ENCODE results near the gene ADGRD1.

The ADGRD1 gene

GRCh38 chr12:131035245-131035681, 81.6 kb downstream of the ADGRD1 start:
- Mint-ChIP-seq H3K27ac (no peak overlapping the region), H3K4me1 (ENCODE audit: low read depth) (no peaks in the 10 kb centered on the region), H3K27me3 (no peaks in the 10 kb centered on the region), H3K36me3 (no peaks in the 10 kb centered on the region), H3K9me3 (ENCODE audit: low read depth) (no peaks in the 10 kb centered on the region), H3K4me3 (no peak overlapping the region)

DNA sequence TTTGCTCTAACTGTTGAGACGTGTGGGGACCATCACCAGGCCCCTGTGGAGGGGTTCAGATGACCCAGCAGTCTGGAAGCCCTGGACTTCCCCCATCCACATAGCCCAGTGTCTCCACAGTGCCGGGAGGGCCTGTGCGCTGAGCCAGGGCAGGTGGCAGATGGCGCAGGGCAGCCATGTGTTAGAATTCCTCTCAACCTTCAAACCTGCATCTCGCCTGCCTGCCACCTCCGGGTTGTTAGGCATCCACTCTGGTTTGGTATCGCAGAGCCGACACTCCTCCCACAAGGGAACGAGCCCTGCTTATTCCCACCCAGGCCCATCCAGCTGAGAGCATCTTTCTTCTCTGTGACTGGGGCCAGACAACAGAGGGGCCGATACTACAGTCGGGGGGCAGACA, 84.5 kb downstream of the ADGRD1 start:
- no peak overlapping the region for H3K4me3 Mint-ChIP-seq
- no peak overlapping the region for H3K27ac Mint-ChIP-seq
- H3K9me3 Mint-ChIP-seq (ENCODE audit: low read depth): no peaks in the 10 kb centered on the region
- H3K27me3 Mint-ChIP-seq: no peaks in the 10 kb centered on the region
- no peaks in the 10 kb centered on the region for H3K36me3 Mint-ChIP-seq
- no peaks in the 10 kb centered on the region for H3K4me1 Mint-ChIP-seq (ENCODE audit: low read depth)

GRCh38 chr12:131038961-131039950, 85.5 kb downstream of the ADGRD1 start:
- H3K36me3 Mint-ChIP-seq: no peaks in the 10 kb centered on the region
- H3K27me3 Mint-ChIP-seq: no peaks in the 10 kb centered on the region
- H3K4me1 Mint-ChIP-seq (ENCODE audit: low read depth): no peaks in the 10 kb centered on the region
- H3K9me3 Mint-ChIP-seq (ENCODE audit: low read depth): no peaks in the 10 kb centered on the region
- H3K4me3 Mint-ChIP-seq: no peak overlapping the region
- no peak overlapping the region for H3K27ac Mint-ChIP-seq

- Mint-ChIP-seq H3K36me3 (no peaks in the 10 kb centered on the region), H3K4me3 (no peak overlapping the region), H3K27me3 (no peaks in the 10 kb centered on the region), H3K27ac (no peak overlapping the region), H3K4me1 (ENCODE audit: low read depth) (no peaks in the 10 kb centered on the region), H3K9me3 (ENCODE audit: low read depth) (no peaks in the 10 kb centered on the region)
Observed at GRCh38 chr12:131040491-131040890, 86.8 kb downstream of the ADGRD1 start.

DNA sequence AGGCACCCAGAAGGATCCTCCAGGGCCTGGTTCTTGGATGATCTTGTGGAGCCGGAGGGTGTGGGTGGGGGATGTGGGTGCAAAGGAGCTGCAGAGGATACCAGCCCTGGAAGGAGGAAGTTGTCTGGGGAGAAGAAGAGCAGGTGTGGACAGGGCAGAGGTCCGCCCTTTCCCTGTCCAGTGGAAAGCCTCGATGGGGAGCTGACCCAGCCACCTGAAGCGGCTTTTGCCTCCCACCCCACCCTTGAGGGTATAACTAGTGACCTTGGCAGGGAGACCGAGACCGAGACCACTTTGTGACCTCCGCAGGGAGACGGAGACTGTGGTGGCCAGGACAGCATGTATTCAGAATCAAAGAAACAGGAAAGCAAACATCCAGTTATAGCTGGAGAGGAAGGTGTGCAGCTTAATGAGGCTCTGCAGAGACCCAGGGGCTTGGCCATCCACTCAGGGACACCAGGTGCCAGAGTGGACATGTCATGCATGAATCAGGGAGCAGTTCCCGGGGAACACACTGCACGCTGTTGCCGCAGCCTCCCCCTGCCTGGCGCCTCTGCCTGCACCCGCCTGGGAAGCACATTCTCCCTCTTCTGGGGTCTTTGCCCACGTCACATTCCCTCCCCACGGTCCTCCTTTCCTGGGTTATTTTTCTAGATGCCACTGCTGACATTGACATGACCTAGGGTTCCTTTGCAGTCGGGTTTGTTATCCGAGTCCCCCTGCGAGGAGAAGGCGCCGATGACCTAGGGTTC, 87.7 kb downstream of the ADGRD1 start:
- no peaks in the 10 kb centered on the region for H3K4me1 Mint-ChIP-seq (ENCODE audit: low read depth)
- no peaks in the 10 kb centered on the region for H3K27me3 Mint-ChIP-seq
- no peaks in the 10 kb centered on the region for H3K36me3 Mint-ChIP-seq
- no peak overlapping the region for H3K27ac Mint-ChIP-seq
- H3K4me3 Mint-ChIP-seq: no peak overlapping the region
- H3K9me3 Mint-ChIP-seq (ENCODE audit: low read depth): no peaks in the 10 kb centered on the region

GRCh38 chr12:131041968-131042833, 88.5 kb downstream of the ADGRD1 start:
- no peaks in the 10 kb centered on the region for H3K36me3 Mint-ChIP-seq
- H3K4me1 Mint-ChIP-seq (ENCODE audit: low read depth): no peaks in the 10 kb centered on the region
- no peak overlapping the region for H3K27ac Mint-ChIP-seq
- H3K4me3 Mint-ChIP-seq: no peak overlapping the region
- H3K9me3 Mint-ChIP-seq (ENCODE audit: low read depth): no peaks in the 10 kb centered on the region
- H3K27me3 Mint-ChIP-seq: no peaks in the 10 kb centered on the region

DNA sequence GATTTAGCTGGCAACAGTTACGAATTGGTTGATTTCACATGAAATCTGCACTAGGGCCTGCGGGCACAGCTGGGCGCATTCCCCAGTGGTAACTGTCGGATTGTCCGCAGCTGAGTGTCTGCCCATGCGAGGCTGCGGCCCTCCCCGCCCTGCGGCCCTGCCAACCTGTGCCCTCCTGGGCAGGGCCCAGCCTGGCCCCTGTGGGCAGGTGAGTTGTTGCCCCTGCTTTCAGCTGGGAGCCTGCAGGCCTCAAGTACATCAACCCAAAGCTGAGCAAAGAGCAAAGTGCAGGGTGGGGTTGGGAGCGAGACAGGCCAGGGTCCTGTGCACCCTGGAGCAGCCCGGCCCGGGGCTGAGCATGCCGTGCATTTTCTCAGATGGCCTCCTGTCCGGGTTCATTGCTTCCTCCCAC, 89.1 kb downstream of the ADGRD1 start:
- Mint-ChIP-seq H3K9me3 (ENCODE audit: low read depth) (no peaks in the 10 kb centered on the region), H3K4me1 (ENCODE audit: low read depth) (no peaks in the 10 kb centered on the region), H3K4me3 (no peak overlapping the region), H3K27ac (no peak overlapping the region), H3K36me3 (no peaks in the 10 kb centered on the region), H3K27me3 (no peaks in the 10 kb centered on the region)

DNA sequence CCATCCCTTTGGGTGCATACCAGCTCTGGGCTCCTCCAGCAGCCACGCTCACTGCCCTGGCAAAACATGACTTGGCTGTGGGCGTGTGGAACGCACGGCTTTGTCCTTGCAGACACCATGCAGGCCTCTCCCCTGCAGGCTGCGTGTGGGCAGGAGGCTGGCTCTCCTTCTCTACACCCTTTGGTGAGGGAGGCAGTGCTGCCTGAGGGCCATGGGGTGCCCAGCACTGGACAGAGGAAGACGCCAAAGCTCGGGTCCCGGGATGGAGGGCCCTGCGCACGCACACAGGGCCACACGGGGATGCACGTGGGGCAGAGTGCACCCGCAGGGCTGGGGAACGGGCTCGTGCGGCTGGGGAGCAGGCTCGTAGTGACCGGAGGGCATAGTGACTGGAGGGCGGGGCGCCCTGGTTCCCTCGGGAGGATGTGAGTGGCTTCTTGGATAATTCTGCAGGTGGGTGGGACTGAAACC, 89.7 kb downstream of the ADGRD1 start:
- Mint-ChIP-seq H3K9me3 (ENCODE audit: low read depth) (no peaks in the 10 kb centered on the region), H3K4me1 (ENCODE audit: low read depth) (no peaks in the 10 kb centered on the region), H3K27me3 (no peaks in the 10 kb centered on the region), H3K36me3 (no peaks in the 10 kb centered on the region), H3K4me3 (no peak overlapping the region), H3K27ac (no peak overlapping the region)

DNA sequence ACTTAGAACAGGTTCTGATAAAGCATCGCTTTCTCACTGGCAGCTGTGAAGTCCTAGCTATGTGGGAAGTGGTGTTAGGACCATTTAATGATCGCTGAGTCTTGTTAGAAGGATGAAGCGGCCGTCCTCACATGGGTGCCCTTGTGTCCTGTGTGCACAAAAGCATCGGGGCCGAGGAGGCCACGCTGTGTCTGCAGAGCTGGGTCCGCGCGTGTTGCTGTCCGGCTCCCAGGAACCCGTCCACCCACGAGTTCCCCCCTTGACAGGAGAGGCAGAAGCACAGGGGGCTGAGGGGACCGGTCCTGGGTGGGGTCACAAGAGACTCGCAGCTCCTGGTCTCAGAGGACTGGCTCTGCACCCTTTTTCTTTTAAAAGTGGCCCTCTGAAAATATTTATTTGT, 90.4 kb downstream of the ADGRD1 start:
- Mint-ChIP-seq H3K27me3 (no peaks in the 10 kb centered on the region), H3K4me1 (ENCODE audit: low read depth) (no peaks in the 10 kb centered on the region), H3K9me3 (ENCODE audit: low read depth) (no peaks in the 10 kb centered on the region), H3K27ac (no peak overlapping the region), H3K4me3 (no peak overlapping the region), H3K36me3 (no peaks in the 10 kb centered on the region)

GRCh38 chr12:131044760-131045381, 91.2 kb downstream of the ADGRD1 start:
- H3K9me3 Mint-ChIP-seq (ENCODE audit: low read depth): no peaks in the 10 kb centered on the region
- H3K27me3 Mint-ChIP-seq: peaks cover 1% of the 10 kb centered on the region
- no peaks in the 10 kb centered on the region for H3K36me3 Mint-ChIP-seq
- H3K4me1 Mint-ChIP-seq (ENCODE audit: low read depth): no peaks in the 10 kb centered on the region
- no peak overlapping the region for H3K4me3 Mint-ChIP-seq
- H3K27ac Mint-ChIP-seq: no peak overlapping the region

DNA sequence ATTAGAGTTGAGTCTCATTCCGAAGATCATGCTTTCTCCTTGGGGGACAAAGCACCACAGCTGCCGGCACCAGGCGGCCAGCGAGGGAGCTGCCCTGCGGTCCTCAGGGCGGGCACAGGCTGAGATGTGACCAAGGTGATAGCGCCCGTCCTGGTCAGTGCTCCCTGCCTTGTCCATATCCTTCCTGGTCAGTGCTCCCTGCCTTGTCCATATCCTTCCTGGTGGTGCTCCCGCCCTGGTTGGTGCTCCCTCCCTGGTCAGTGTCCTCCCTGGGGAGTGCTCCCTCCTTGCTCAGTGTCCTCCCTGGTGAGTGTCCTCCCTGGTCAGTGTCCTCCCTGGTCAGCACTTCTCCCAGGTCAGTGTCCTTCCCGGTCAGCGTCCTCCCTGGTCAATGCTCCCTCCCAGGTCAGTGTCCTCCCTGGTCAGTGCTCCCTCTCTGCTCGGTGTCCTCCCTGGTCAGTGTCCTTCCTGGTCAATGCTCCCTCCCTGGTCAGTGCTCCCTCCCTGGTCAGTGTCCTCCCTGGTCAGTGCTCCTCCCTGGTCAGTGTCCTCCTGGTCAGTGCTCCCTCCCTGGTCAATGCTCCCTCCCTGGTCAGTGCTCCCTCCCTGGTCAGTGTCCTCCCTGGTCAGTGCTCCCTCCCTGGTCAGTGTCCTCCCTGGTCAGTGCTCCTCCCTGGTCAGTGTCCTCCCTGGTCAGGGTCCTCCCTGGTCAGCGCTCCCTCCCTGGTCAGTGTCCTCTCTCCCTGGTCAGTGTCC, 92.2 kb downstream of the ADGRD1 start:
- no peak overlapping the region for H3K4me3 Mint-ChIP-seq
- H3K27ac Mint-ChIP-seq: no peak overlapping the region
- no peaks in the 10 kb centered on the region for H3K36me3 Mint-ChIP-seq
- H3K4me1 Mint-ChIP-seq (ENCODE audit: low read depth): no peaks in the 10 kb centered on the region
- peaks cover 1% of the 10 kb centered on the region for H3K27me3 Mint-ChIP-seq
- no peaks in the 10 kb centered on the region for H3K9me3 Mint-ChIP-seq (ENCODE audit: low read depth)

DNA sequence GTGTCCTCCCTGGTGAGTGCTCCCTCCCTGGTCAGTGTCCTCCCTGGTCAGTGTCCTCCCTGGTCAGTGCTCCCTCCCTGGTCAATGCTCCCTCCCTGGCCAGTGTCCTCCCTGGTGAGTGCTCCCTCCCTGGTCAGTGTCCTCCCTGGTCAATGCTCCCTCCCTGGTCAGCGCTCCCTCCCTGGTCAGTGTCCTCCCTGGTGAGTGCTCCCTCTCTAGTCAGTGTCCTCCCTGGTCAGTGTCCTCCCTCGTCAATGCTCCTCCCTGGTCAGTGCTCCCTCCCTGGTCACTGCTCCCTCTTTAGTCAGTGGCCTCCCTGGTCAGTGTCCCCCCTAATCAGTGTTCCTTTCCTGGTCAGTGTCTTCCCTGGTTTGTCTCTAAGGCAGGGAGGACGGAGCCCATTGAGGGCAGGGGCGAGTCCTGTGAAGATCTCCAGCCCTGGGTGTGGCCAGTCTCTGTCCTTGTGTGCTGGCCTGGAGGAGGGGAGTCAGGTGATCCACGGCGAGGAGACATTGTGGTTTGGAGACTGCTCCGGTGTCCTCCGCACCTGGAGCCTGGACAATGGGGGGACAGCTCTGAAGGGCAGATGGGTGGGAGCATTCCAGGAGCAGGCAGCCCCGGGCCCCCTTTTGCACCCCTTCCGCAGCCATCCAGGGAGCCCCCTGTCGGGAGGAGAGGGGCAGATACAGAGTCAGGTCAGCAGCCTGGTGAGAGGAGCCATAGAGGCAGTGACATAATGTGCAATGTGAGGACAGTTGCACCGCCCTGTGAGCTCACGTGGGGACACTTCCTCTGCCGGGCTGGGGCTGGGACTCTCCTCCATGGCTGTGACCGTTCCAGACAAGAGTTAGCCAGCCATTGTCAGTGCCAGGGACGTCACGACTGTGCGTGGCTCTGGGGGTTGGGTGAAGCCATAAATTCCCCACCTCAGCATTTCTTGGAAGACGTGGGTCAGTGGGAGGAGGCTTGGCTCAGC, 93.4 kb downstream of the ADGRD1 start:
- H3K4me1 Mint-ChIP-seq (ENCODE audit: low read depth): no peaks in the 10 kb centered on the region
- peaks cover 1% of the 10 kb centered on the region for H3K27me3 Mint-ChIP-seq
- H3K36me3 Mint-ChIP-seq: no peaks in the 10 kb centered on the region
- no peaks in the 10 kb centered on the region for H3K9me3 Mint-ChIP-seq (ENCODE audit: low read depth)
- H3K4me3 Mint-ChIP-seq: no peak overlapping the region
- no peak overlapping the region for H3K27ac Mint-ChIP-seq

All from activated naive CD8-positive, alpha-beta T cell (primary cell).